K562 (cell line): ENCODE measurements around the gene AMH. TPM values are rescaled to one million over a fixed set of nuclear protein-coding genes. Genes with fewer than 3 reads are reported as not detected.

Source experiments
- BRD4 ChIP-seq: fragments of 200-600 bp; sonication (generic); IDR thresholded peaks from 2 replicates; pipeline ENCODE4 v1.6.1; 2017; ENCODE audit warnings: inconsistent platforms
- E2F4 ChIP-seq: sonication (generic); formaldehyde crosslinking; IDR thresholded peaks from 2 replicates; pipeline ENCODE4 v1.8.0; 2022; ENCODE audit warnings: mild to moderate bottlenecking, low read depth, missing genetic modification reagents
- E2F6 ChIP-seq, 2 experiments: IDR thresholded peaks; 2 replicates each; pipeline ENCODE4 v1.6.1; 2011; ENCODE audit warnings: borderline replicate concordance in 1 of 2, control low read depth in 1 of 2, low read depth in 1 of 2, low read length in 1 of 2, mild to moderate bottlenecking in 1 of 2, mixed read lengths in 1 of 2, moderate library complexity in 1 of 2; ENCODE audit not compliant: insufficient read depth in 1 of 2, insufficient read length in 1 of 2, poor library complexity in 1 of 2, severe bottlenecking in 1 of 2; ENCODE audit errors: extremely low read depth in 1 of 2
- ERF ChIP-seq: fragments of 450-650 bp; formaldehyde crosslinking; IDR thresholded peaks from 2 replicates; pipeline ENCODE4 v1.4.0; 2020; ENCODE audit warnings: mild to moderate bottlenecking, mixed read lengths
- ESRRA ChIP-seq: fragments of 450-650 bp; IDR thresholded peaks from 2 replicates; pipeline ENCODE4 v1.6.1; 2014; ENCODE audit warnings: low read depth, mild to moderate bottlenecking, moderate library complexity, borderline replicate concordance
- FUS ChIP-seq: fragments of 200-400 bp; formaldehyde crosslinking; optimal IDR thresholded peaks from 2 replicates; pipeline ENCODE3; 2017; ENCODE audit warnings: low read depth, low read length
- HDAC1 ChIP-seq, 2 experiments: fragments of 450-650 bp; IDR thresholded peaks; 2 replicates each; pipeline ENCODE4 v1.6.1; 2016 to 2017; ENCODE audit warnings: inconsistent platforms in 1 of 2, mild to moderate bottlenecking in 1 of 2, moderate library complexity in 1 of 2
- HES1 ChIP-seq: fragments of 450-650 bp; IDR thresholded peaks from 2 replicates; pipeline ENCODE4 v1.6.1; 2016; ENCODE audit warnings: low read depth, mild to moderate bottlenecking, moderate library complexity
- HNRNPH1 ChIP-seq: fragments of 200-400 bp; formaldehyde crosslinking; optimal IDR thresholded peaks from 2 replicates; pipeline ENCODE3; 2017; ENCODE audit warnings: low read depth, mild to moderate bottlenecking, low read length, moderate library complexity
- ID3 ChIP-seq, 2 experiments: fragments of 250-450 bp in 1 of 2; fragments of 450-650 bp in 1 of 2; sonication (Bioruptor Pico) in 1 of 2; IDR thresholded peaks; 2 replicates each; pipeline versions ENCODE4 v1.6.1 to v1.8.0; 2016 to 2021; ENCODE audit warnings: mild to moderate bottlenecking in 2 of 2, moderate library complexity in 2 of 2, missing compliant biosample characterization in 1 of 2, missing genetic modification characterization in 1 of 2
- KDM5B ChIP-seq: fragments of 200-600 bp; sonication (generic); IDR thresholded peaks from 2 replicates; pipeline ENCODE4 v1.6.1; 2012; ENCODE audit warnings: low read depth, mild to moderate bottlenecking, moderate library complexity, low read length, control low read depth, inconsistent platforms; ENCODE audit not compliant: insufficient replicate concordance
- KLF13 ChIP-seq: fragments of 450-650 bp; IDR thresholded peaks from 2 replicates; pipeline ENCODE4 v1.6.1; 2016; ENCODE audit warnings: missing genetic modification characterization, low read depth, mild to moderate bottlenecking, missing compliant biosample characterization, moderate library complexity, borderline replicate concordance
- L3MBTL2 ChIP-seq: fragments of 450-650 bp; IDR thresholded peaks from 2 replicates; pipeline ENCODE4 v1.6.1; 2016; ENCODE audit warnings: mild to moderate bottlenecking, moderate library complexity
- MBD2 ChIP-seq: sonication (generic); IDR thresholded peaks from 2 replicates; pipeline ENCODE4 v1.6.1; 2016; ENCODE audit warnings: low read depth, borderline replicate concordance
- MTA3 ChIP-seq: fragments of 450-650 bp; formaldehyde crosslinking; IDR thresholded peaks from 2 replicates; pipeline ENCODE4 v1.6.1; 2017; ENCODE audit warnings: mild to moderate bottlenecking, borderline replicate concordance
- TCF15 ChIP-seq: fragments of 250-450 bp; sonication (Bioruptor Pico); IDR thresholded peaks from 2 replicates; pipeline ENCODE4 v1.8.0; 2022; ENCODE audit warnings: moderate library complexity, mild to moderate bottlenecking, inconsistent platforms
- TFAP4 ChIP-seq: sonication (generic); formaldehyde crosslinking; IDR thresholded peaks from 2 replicates; pipeline ENCODE4 v1.8.0; 2022; ENCODE audit warnings: missing genetic modification reagents, mild to moderate bottlenecking, moderate library complexity, borderline replicate concordance
- ZBTB5 ChIP-seq: fragments of 450-650 bp; IDR thresholded peaks from 2 replicates; pipeline ENCODE4 v1.6.1; 2017; ENCODE audit warnings: antibody characterized with exemption
- polyA plus RNA-seq, 8 experiments: library from polyadenylated mRNA; depleted of rRNA in 4 of 8; stranded (reverse) in 5 of 8; unstranded in 3 of 8; fragments of >200 nt; fragmentation: Nextera tagmentation in 2 of 8; fragmentation: Illumina TruSeq in 1 of 8; extraction: Ambion mirVana in 2 of 8; extraction: Trizol in 1 of 8; gene quantifications; 2 replicates each; pipeline versions ENCODE4 v1.2.1 to v1.2.3, GENCODE V29; 2011 to 2014; ENCODE audit warnings: inconsistent platforms in 1 of 8, missing spikeins in 1 of 8
- total RNA-seq, 7 experiments: library from RNA; depleted of rRNA in 6 of 7; stranded (reverse); fragments of >200 nt in 6 of 7; fragmentation: Illumina TruSeq in 2 of 7; extraction: Trizol in 2 of 7; gene quantifications; 2 replicates each; pipeline versions ENCODE4 v1.2.1 to v1.2.3, GENCODE V29; 2011 to 2021; ENCODE audit warnings: low replicate concordance in 1 of 7

The AMH gene
- total and polyA plus RNA-seq, 9 of the 15 experiments (the other 6 are each of a cell fraction or from before 2014, with no cell fraction given) = 0.29 to 27.4 (median 2.6) TPM; not detected in 2

GRCh38 chr19:2266183-2266993 is 17.3 kb downstream of the AMH start (continued):
- TF ChIP-seq ESRRA = no peak
- TF ChIP-seq ZBTB5 = no peak
- TF ChIP-seq HES1 = no peak
- no peak for TF ChIP-seq E2F4 (CRISPR knock-in tag)
- no peak for TF ChIP-seq ID3 (CRISPR knock-in tag; IDR thresholded peaks at IDR 0.05)
- peak; percentile 77; the same call in 1 of the 2 replicates for TF ChIP-seq ID3 (tag; IDR thresholded peaks at IDR 0.05)
- TF ChIP-seq MBD2 = 0 out of 2 replicates have a peak, but pooled peaks have one; percentile 14
- no peak for TF ChIP-seq BRD4
- no peak for TF ChIP-seq ERF (CRISPR knock-in tag)
- peak; percentile 78; the same call in 1 of the 2 replicates for TF ChIP-seq TFAP4 (CRISPR knock-in tag)
- TF ChIP-seq MTA3 = peak; percentile 70; the same call in 1 of the 2 replicates
- TF ChIP-seq KDM5B = peak; percentile 51
- peak; percentile 91 for TF ChIP-seq L3MBTL2
- TF ChIP-seq TCF15 (CRISPR knock-in tag) = no peak
- no peak for TF ChIP-seq HNRNPH1
- peak; percentile 57 to 65 for TF ChIP-seq E2F6 (IDR thresholded peaks at IDR 0.05; ENCODE audit: borderline replicate concordance in 1 of 2, extremely low read depth in 1 of 2, insufficient read depth in 1 of 2, insufficient read length in 1 of 2, low read depth in 1 of 2, low read length in 1 of 2, poor library complexity in 1 of 2, severe bottlenecking in 1 of 2)
- TF ChIP-seq FUS = no peak
- peak in 1 of 2 experiments; percentile 59; a peak in 1 of 4 replicates for TF ChIP-seq HDAC1 (IDR thresholded peaks at IDR 0.05)
- no peak for TF ChIP-seq KLF13 (tag)
